GM12865 (cell line): ENCODE data around the gene CEP95.

Experiments used
- DNase-seq: peaks from one replicate; pipeline ENCODE4 v3.0.0; 2010; ENCODE audit warnings: low read depth
- H3K4me3 ChIP-seq: 2 replicates; pipeline ENCODE4 v1.5.1; 2011; ENCODE audit warnings: mild to moderate bottlenecking, low read depth, low read length, control low read depth
- TF ChIP-seq, protein P1 (sequence below): IDR thresholded peaks from 2 replicates; pipeline ENCODE4 v1.5.1; 2011; ENCODE audit warnings: low read length, control low read depth, low read depth, inconsistent platforms; ENCODE audit not compliant: insufficient read depth; ENCODE audit errors: missing control alignments

Gene CEP95

DNA sequence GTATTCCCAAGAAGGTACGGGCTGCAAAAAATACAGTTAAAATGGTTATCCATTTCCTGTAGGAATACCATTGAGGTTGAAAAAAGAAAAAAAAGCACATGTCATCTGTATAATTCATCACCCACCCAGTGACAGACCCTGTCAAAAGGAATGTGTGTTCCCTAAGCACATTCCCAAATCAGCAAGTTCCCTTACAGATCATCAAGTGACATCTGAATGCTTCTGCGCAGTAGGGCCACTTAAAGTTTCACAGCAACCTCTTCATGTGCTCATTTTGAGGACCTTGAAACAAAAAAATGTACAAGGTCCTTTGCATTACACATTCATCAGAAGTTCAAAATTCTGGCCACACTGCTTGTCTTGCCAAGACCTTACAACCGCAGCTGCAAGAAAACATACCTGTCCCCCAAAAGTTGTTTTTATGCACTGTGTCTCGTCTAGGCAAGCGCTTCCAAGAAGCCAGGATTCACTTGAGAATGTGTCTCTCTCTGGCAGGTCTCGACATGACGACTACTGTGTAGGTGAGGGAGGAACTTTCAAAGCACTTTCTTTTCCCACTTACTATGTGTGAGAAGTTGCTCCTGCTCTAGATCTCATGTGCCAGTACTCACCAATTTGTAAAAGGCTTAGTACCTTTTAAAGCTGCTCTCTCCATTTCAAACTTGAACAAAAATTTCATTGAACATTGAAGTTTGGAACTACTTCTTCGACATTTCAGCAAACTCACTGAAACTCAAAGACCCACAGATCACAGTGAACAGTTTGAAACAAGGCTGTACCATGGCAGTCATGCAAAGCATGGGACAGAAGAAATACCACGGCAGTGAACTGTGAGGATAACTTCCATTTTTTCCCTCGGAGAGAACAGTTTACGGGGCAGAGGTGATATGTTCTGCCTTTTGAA, 5.7 kb upstream of the CEP95 start:
- no peak overlapping the region for H3K4me3 ChIP-seq
- TF ChIP-seq, protein P1, sequence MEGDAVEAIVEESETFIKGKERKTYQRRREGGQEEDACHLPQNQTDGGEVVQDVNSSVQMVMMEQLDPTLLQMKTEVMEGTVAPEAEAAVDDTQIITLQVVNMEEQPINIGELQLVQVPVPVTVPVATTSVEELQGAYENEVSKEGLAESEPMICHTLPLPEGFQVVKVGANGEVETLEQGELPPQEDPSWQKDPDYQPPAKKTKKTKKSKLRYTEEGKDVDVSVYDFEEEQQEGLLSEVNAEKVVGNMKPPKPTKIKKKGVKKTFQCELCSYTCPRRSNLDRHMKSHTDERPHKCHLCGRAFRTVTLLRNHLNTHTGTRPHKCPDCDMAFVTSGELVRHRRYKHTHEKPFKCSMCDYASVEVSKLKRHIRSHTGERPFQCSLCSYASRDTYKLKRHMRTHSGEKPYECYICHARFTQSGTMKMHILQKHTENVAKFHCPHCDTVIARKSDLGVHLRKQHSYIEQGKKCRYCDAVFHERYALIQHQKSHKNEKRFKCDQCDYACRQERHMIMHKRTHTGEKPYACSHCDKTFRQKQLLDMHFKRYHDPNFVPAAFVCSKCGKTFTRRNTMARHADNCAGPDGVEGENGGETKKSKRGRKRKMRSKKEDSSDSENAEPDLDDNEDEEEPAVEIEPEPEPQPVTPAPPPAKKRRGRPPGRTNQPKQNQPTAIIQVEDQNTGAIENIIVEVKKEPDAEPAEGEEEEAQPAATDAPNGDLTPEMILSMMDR: no peak
- no peak for DNase-seq

DNA sequence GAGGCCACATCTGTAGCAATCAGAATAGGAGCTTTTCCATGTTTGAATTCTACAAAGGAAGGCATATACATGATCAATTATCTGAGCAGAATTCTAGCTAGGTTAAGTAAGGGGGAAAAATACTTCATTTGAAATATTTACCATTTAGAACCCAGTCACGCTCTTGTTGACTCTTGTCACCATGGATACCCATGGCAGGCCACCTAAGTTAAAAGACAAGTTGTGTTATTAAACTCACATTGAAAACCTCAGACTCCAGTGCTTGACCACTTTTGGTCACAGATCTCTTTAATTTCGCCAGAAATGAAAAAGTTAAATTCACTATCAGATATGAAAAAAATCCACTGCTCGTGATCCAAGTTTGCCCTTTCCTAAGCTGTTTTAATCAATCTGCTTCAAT, 4.8 kb upstream of the CEP95 start:
- no peak for DNase-seq
- TF ChIP-seq, protein P1: no peak
- H3K4me3 ChIP-seq: no peak overlapping the region

DNA sequence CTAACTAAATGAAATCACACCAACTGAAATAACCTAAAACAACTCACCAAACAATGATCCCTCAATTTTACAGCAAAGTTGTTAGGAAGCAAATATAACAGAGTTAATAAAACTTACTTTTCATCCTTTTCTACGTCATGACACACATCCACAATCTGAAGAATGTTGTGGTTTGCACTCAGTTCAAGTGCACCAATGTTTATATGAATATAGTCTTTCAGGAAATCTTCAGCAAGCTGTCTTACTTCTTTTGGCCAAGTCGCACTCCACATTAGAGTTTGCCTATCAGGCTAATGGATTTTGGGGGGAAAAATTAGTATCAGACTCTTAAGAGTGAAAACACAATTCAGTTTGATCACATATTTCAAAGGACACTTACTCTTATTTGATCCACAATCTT, 4.0 kb upstream of the CEP95 start:
- no peak overlapping the region for H3K4me3 ChIP-seq
- no peak for DNase-seq
- TF ChIP-seq, protein P1: no peak

- no peak for DNase-seq
- H3K4me3 ChIP-seq: no peak overlapping the region
- TF ChIP-seq, protein P1: no peak
Measured at GRCh38 chr17:64503341-64503740, 3.4 kb upstream of the CEP95 start.

DNA sequence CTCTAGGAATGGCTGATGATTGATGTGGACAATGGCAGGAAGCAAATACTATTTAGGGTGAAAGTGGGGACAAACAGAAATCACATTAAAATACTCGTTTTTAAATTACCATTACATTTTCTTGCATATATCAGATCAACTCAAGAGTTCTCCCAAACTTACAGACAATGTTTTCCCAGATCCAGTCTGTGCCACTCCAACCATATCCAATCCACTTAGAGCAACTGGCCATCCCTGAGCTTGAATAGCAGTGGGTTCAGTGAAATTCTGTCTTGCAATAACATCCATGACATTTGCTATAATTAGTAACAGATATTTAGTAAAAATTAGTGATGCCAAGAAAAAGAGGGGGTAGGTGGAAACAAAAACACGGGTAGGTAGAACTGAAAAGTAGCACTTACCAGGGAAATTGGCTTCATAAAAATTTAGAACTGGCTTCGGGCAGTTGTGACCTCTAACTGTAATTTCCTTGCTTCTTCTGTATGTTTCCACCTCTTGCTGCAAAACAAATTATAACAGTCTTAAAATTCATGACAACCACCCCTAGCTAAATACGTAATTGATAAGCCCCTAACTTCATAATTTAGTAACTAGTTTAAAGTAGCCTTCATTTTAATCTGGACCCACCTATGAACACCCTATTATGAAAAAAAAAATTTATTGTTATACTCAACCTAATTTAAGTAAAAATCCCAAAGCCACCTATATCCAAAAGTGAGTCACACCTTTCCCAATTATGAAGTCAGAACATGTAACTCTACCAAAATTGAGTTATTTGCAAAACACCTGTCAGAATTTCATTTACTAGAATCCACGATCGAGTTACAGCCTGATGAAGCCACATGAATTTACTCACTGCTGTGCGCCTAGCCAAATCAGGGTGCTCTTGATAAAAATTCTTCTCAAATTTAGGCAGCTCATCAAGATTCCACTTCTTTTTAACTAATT, 2.7 kb upstream of the CEP95 start:
- TF ChIP-seq, protein P1: no peak
- peak overlapping the region; percentile 100 for H3K4me3 ChIP-seq

GRCh38 chr17:64504769-64505339, 1.9 kb upstream of the CEP95 start:
- DNase-seq: no peak

More for the DNA sequence above, 2.7 kb upstream of the CEP95 start:
- DNase-seq: no peak

More at GRCh38 chr17:64504769-64505339, 1.9 kb upstream of the CEP95 start:
- peak overlapping the region; percentile 100 for H3K4me3 ChIP-seq
- TF ChIP-seq, protein P1: no peak
